Activated T-cell treated with anti-CD3 and anti-CD28 coated beads, Interleukin-2, amount 50 U/mL, for 48 hours (primary cell): Measurements from ENCODE around the gene CLMP.
"Not testable (repeated sequence)": the region's sequence is repeated elsewhere in the genome, so short reads cannot be mapped to it uniquely, and the experiment has no call there.

ENCODE experiments used
- DNase-seq, 2 experiments: peaks; one replicate each; pipeline ENCODE4 v3.0.0-alpha.2; 2020

CLMP gene

GRCh38 chr11:123129920-123130319, 65.1 kb downstream of the CLMP start:
- no peak for DNase-seq

- no peak for DNase-seq
Measured at GRCh38 chr11:123125169-123125568, 69.9 kb downstream of the CLMP start.

GRCh38 chr11:123122852-123123251, 72.2 kb downstream of the CLMP start:
- no peak for DNase-seq

GRCh38 chr11:123122341-123122740, 72.7 kb downstream of the CLMP start:
- DNase-seq: no peak

GRCh38 chr11:123116486-123116885, 78.6 kb downstream of the CLMP start:
- no peak for DNase-seq

GRCh38 chr11:123111465-123111864, 83.6 kb downstream of the CLMP start:
- DNase-seq: no peak

GRCh38 chr11:123110397-123110796, 84.7 kb downstream of the CLMP start:
- DNase-seq: no peak

GRCh38 chr11:123107945-123108495, 87.0 kb downstream of the CLMP start:
- DNase-seq: no peak

GRCh38 chr11:123104697-123105096, 90.4 kb downstream of the CLMP start:
- DNase-seq: no peak

GRCh38 chr11:123103326-123103980, 91.6 kb downstream of the CLMP start:
- peak; percentile 32 to 34 for DNase-seq

- peak in 1 of 2 experiments; percentile 24 for DNase-seq
Measured at GRCh38 chr11:123100379-123101085, 94.5 kb downstream of the CLMP start.

GRCh38 chr11:123098990-123099389, 96.1 kb downstream of the CLMP start:
- DNase-seq: no peak

- DNase-seq: no peak
Measured at GRCh38 chr11:123093739-123094138, 101.3 kb downstream of the CLMP start.

GRCh38 chr11:123091506-123091905, 103.5 kb downstream of the CLMP start:
- no peak for DNase-seq

- DNase-seq: not testable (repeated sequence)
Measured at GRCh38 chr11:123090168-123090567, 104.9 kb downstream of the CLMP start.

GRCh38 chr11:123088896-123089295, 106.2 kb downstream of the CLMP start:
- not testable (repeated sequence) for DNase-seq

- not testable (repeated sequence) for DNase-seq
Measured at GRCh38 chr11:123087657-123088056, 107.4 kb downstream of the CLMP start.

GRCh38 chr11:123086305-123086704, 108.7 kb downstream of the CLMP start:
- DNase-seq: no peak

- no peak for DNase-seq
Measured at GRCh38 chr11:123085497-123085896, 109.6 kb downstream of the CLMP start.

GRCh38 chr11:123084454-123084853, 110.6 kb downstream of the CLMP start:
- no peak for DNase-seq

GRCh38 chr11:123083623-123084029, 111.4 kb downstream of the CLMP start:
- DNase-seq: peak; percentile 66

- DNase-seq: no peak
Measured at GRCh38 chr11:123082977-123083376, 112.1 kb downstream of the CLMP start.

- DNase-seq: no peak
Measured at GRCh38 chr11:123080015-123080414, 115.0 kb downstream of the CLMP start.

- no peak for DNase-seq
Measured at GRCh38 chr11:123076484-123076883, 118.6 kb downstream of the CLMP start.
